ENCODE measurements around the gene RASA1. TPM values are rescaled to one million over a fixed set of nuclear protein-coding genes. Genes with fewer than 3 reads are reported as not detected.

The RASA1 gene
- total RNA-seq, 1 donor, result 12.0 TPM

- H3K4me1 ChIP-seq (ENCODE audit: insufficient read depth, low read length), result peaks cover 9% of the 10 kb centered on the region
- H3K27me3 ChIP-seq (ENCODE audit: insufficient read depth, low read length), result no peaks in the 10 kb centered on the region
- no peaks in the 10 kb centered on the region for H3K9me3 ChIP-seq (ENCODE audit: low read depth, low read length)
- no peak overlapping the region for H3K4me3 ChIP-seq (ENCODE audit: low read length)
These were observed 126.9 kb downstream of the RASA1 start for GRCh38 chr5:87394411-87395165.

GRCh38 chr5:87398981-87399614, 131.4 kb downstream of the RASA1 start:
- H3K4me3 ChIP-seq (ENCODE audit: low read length), result no peak overlapping the region
- H3K4me1 ChIP-seq (ENCODE audit: insufficient read depth, low read length), result peaks cover 13% of the 10 kb centered on the region
- H3K9me3 ChIP-seq (ENCODE audit: low read depth, low read length), result no peaks in the 10 kb centered on the region
- H3K27me3 ChIP-seq (ENCODE audit: insufficient read depth, low read length), result no peaks in the 10 kb centered on the region

GRCh38 chr5:87399720-87400119, 132.0 kb downstream of the RASA1 start:
- H3K4me3 ChIP-seq (ENCODE audit: low read length), result no peak overlapping the region
- no peaks in the 10 kb centered on the region for H3K27me3 ChIP-seq (ENCODE audit: insufficient read depth, low read length)
- H3K4me1 ChIP-seq (ENCODE audit: insufficient read depth, low read length), result peaks cover 13% of the 10 kb centered on the region
- no peaks in the 10 kb centered on the region for H3K9me3 ChIP-seq (ENCODE audit: low read depth, low read length)

GRCh38 chr5:87400305-87400899, 132.7 kb downstream of the RASA1 start:
- Histone ChIP-seq H3K4me1 (ENCODE audit: insufficient read depth, low read length) (peaks cover 13% of the 10 kb centered on the region), H3K9me3 (ENCODE audit: low read depth, low read length) (no peaks in the 10 kb centered on the region), H3K27me3 (ENCODE audit: insufficient read depth, low read length) (no peaks in the 10 kb centered on the region), H3K4me3 (ENCODE audit: low read length) (no peak overlapping the region)

- H3K4me3 ChIP-seq (ENCODE audit: low read length), result no peak overlapping the region
- H3K27me3 ChIP-seq (ENCODE audit: insufficient read depth, low read length), result no peaks in the 10 kb centered on the region
- peaks cover 13% of the 10 kb centered on the region for H3K4me1 ChIP-seq (ENCODE audit: insufficient read depth, low read length)
- H3K9me3 ChIP-seq (ENCODE audit: low read depth, low read length), result no peaks in the 10 kb centered on the region
These were observed 133.9 kb downstream of the RASA1 start for GRCh38 chr5:87401626-87402025.

- Histone ChIP-seq H3K27me3 (ENCODE audit: insufficient read depth, low read length) (no peaks in the 10 kb centered on the region), H3K9me3 (ENCODE audit: low read depth, low read length) (no peaks in the 10 kb centered on the region), H3K4me3 (ENCODE audit: low read length) (no peak overlapping the region), H3K4me1 (ENCODE audit: insufficient read depth, low read length) (peaks cover 13% of the 10 kb centered on the region)
These were observed 135.7 kb downstream of the RASA1 start for GRCh38 chr5:87403409-87403808.

- Histone ChIP-seq H3K9me3 (ENCODE audit: low read depth, low read length) (no peaks in the 10 kb centered on the region), H3K4me1 (ENCODE audit: insufficient read depth, low read length) (peaks cover 11% of the 10 kb centered on the region), H3K27me3 (ENCODE audit: insufficient read depth, low read length) (no peaks in the 10 kb centered on the region), H3K4me3 (ENCODE audit: low read length) (no peak overlapping the region)
These were observed 136.2 kb downstream of the RASA1 start for GRCh38 chr5:87403899-87404298.

GRCh38 chr5:87404359-87404758, 136.7 kb downstream of the RASA1 start:
- peaks cover 6% of the 10 kb centered on the region for H3K4me1 ChIP-seq (ENCODE audit: insufficient read depth, low read length)
- H3K27me3 ChIP-seq (ENCODE audit: insufficient read depth, low read length), result no peaks in the 10 kb centered on the region
- H3K9me3 ChIP-seq (ENCODE audit: low read depth, low read length), result no peaks in the 10 kb centered on the region
- no peak overlapping the region for H3K4me3 ChIP-seq (ENCODE audit: low read length)

GRCh38 chr5:87405472-87406155, 137.9 kb downstream of the RASA1 start:
- no peaks in the 10 kb centered on the region for H3K27me3 ChIP-seq (ENCODE audit: insufficient read depth, low read length)
- H3K4me3 ChIP-seq (ENCODE audit: low read length), result no peak overlapping the region
- no peaks in the 10 kb centered on the region for H3K9me3 ChIP-seq (ENCODE audit: low read depth, low read length)
- H3K4me1 ChIP-seq (ENCODE audit: insufficient read depth, low read length), result peaks cover 2% of the 10 kb centered on the region

- Histone ChIP-seq H3K9me3 (ENCODE audit: low read depth, low read length) (no peaks in the 10 kb centered on the region), H3K4me1 (ENCODE audit: insufficient read depth, low read length) (peaks cover 13% of the 10 kb centered on the region), H3K27me3 (ENCODE audit: insufficient read depth, low read length) (no peaks in the 10 kb centered on the region), H3K4me3 (ENCODE audit: low read length) (no peak overlapping the region)
These were observed 140.5 kb downstream of the RASA1 start for GRCh38 chr5:87408204-87408603.

GRCh38 chr5:87410931-87411330, 143.2 kb downstream of the RASA1 start:
- no peaks in the 10 kb centered on the region for H3K9me3 ChIP-seq (ENCODE audit: low read depth, low read length)
- H3K4me3 ChIP-seq (ENCODE audit: low read length), result no peak overlapping the region
- H3K4me1 ChIP-seq (ENCODE audit: insufficient read depth, low read length), result peaks cover 16% of the 10 kb centered on the region
- no peaks in the 10 kb centered on the region for H3K27me3 ChIP-seq (ENCODE audit: insufficient read depth, low read length)

- no peaks in the 10 kb centered on the region for H3K27me3 ChIP-seq (ENCODE audit: insufficient read depth, low read length)
- H3K9me3 ChIP-seq (ENCODE audit: low read depth, low read length), result no peaks in the 10 kb centered on the region
- H3K4me3 ChIP-seq (ENCODE audit: low read length), result peak overlapping the region; percentile 77
- H3K4me1 ChIP-seq (ENCODE audit: insufficient read depth, low read length), result peaks cover 16% of the 10 kb centered on the region
These were observed 143.9 kb downstream of the RASA1 start for GRCh38 chr5:87411586-87411972.

- H3K4me1 ChIP-seq (ENCODE audit: insufficient read depth, low read length), result peaks cover 16% of the 10 kb centered on the region
- H3K4me3 ChIP-seq (ENCODE audit: low read length), result peak overlapping the region; percentile 77
- H3K9me3 ChIP-seq (ENCODE audit: low read depth, low read length), result no peaks in the 10 kb centered on the region
- no peaks in the 10 kb centered on the region for H3K27me3 ChIP-seq (ENCODE audit: insufficient read depth, low read length)
These were observed 144.4 kb downstream of the RASA1 start for GRCh38 chr5:87411973-87412629.

GRCh38 chr5:87412630-87413342, 145.1 kb downstream of the RASA1 start, which contains the start of gene CCNH:
Gene CCNH (minus strand): TSS chr5:87412930. CDS start chr5:87412794, 136 bp downstream.
- H3K4me1 ChIP-seq (ENCODE audit: insufficient read depth, low read length), result peaks cover 16% of the 10 kb centered on the region
- H3K9me3 ChIP-seq (ENCODE audit: low read depth, low read length), result no peaks in the 10 kb centered on the region

More at GRCh38 chr5:87412630-87413342, 145.1 kb downstream of the RASA1 start, which contains the start of gene CCNH:
- peak within 1 kb of the TSS; percentile 77 for H3K4me3 ChIP-seq (ENCODE audit: low read length)
- no peaks in the 10 kb centered on the region for H3K27me3 ChIP-seq (ENCODE audit: insufficient read depth, low read length)

Measured in mononuclear cell (primary cell).